NCI-H748 (cell line): Measurements from ENCODE around the gene ESRRG.
"Not testable (repeated sequence)": the region's sequence is repeated elsewhere in the genome, so short reads cannot be mapped to it uniquely, and the experiment has no call there.

Source experiments
- DNase-seq: peaks from one replicate; lab custom pipeline; 2025; ENCODE audit not compliant: unreplicated experiment; lab: John Stamatoyannopoulos, UW

Gene ESRRG

DNA sequence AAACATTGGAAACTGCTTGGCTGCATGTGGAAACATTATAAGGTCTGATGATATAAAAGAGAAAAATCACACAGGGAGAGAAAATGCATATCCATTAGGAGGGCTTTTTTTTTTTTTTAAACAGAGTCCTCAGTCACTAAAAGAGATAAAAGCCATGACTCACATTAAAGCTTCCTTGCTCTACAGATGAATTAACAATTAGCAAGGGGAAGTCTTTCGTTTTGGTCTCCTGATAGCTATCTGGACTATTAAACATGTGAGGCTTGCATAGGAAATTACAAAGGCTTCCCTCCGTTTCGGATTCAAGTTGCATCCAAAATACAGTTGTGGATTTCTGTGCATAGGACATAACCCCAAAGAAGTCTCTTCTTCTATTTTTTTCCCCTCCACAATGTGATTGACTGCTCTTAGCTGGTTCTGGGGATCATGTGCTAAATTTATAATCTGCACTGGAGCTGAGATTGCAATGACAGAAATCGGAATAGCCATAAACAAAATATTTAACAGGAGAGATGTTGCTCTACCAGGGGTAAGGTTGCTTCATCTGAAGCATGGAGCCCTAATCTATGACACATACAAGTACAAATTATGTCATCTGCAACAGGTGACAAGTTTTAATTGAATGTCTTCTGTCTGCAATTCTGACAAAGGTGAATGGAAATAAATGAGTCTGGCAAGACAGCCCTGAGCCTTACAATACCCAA, 146.8 kb downstream of the ESRRG start:
- DNase-seq = no peak

DNA sequence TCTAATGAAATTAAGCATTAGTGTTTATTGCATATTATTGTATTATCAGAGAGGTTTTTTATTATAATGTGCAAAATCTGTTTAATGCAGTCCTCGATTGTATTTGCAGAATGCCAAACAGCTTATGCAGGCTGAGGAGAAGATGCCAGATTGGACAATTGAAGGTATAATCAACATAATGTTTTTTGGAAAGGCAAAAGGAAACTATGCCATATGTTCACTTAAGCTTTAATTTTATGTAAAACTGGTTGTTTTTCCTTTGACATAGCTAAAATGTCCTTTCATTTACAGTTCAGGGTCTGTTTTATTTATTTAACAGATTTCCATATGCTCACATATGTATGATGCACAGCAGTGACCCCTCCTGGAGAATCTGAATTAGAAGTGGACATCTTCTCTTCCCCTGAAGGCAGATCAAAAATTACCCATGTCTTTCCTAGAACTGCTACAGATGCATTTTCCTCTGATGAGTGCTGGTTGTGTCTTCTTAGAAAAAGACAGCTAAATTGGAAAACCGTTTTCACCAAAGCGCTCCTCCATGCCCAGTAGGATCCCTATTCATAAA, 156.5 kb downstream of the ESRRG start:
- DNase-seq = peak; percentile 1

DNA sequence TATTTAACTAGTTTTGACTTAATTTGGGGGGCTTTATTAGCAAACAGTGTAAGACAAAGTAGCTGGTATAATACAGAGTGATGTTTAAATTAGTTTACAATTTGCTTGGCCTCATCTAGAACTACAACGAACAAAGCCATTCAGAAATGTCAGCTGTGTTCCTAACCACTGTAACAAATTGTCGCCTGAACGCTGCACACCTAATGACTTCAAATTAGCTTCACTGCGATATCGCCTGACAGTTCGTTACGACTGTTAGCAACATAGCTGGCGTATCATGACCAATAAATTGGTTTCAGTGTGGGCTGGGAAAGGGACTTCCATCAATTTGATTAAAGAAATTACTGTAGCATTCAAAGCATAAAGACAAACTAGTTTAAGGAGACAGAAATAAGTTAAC, 160.1 kb downstream of the ESRRG start:
- no peak for DNase-seq

DNA sequence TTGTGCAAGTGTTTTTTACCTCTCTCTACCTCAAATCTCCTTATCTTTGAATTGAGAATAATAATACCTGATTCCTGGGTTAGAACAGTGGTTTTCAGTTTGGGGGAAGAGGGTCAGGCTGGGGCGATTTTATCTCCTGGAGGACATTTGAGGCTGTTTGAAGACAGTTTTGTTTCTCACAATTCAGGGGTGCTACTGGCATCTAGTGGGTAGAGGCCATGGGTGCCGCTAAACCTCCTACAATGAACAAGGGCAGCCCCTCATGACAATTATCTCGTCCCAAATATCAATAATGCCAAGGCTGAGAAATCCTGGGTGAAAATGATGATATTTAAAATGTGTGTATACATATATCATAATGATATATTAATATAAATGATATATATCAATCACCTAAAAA, 160.8 kb downstream of the ESRRG start:
- DNase-seq = no peak

DNA sequence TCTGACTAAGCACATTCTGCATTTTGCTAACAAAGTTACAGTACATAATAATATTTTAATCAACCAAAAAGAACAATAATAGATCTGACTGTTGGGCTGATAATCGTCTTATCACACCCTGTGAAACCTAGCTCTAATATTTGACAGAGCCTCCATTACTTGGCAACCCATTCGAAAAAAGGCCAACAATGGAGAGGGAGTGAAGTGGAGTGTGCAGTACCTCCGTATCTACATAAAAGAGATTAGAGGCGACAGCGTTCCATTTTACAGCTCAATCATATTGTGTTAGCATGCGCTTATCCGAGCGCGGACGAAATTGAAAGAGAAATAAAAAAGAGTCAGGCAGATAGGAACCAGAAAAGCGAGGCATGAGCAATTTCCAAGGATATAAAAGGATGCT, 162.7 kb downstream of the ESRRG start:
- no peak for DNase-seq

DNA sequence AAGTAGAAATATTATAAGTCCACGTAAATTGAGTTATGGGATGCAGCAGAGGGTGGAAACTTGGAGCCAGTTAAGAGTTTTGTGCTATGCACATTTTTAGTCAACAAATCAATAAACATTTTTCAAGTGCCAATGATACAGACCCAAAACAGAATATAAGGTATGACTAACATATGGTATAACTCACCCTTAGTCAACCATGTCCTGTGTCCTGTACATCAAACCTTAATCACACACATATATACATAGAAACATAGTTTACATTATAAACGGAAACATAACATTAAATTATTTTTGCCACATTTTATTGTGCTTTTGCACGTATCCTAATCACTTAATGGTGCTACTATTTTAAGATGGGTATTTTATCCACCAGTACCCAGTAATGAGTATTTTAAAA, 163.9 kb downstream of the ESRRG start:
- no peak for DNase-seq

DNA sequence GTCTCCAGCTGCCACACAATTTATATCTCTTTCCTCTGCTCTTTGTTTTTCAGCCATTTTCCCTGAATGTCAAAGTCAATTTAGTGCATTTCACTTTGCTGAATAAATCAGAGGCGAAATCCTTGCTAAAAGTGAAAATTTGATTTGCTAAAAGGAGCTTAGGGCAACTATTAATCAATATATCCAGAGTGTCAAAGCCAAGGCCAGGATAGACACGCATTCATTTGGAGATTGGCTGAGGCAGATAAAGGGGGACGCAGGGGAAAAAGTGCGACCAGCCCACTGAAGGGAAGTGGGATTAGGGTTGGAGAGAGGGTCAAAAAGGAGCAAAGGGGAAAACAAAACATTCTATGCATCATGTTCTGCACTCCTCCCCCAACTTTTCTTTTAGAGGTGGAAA, 167.6 kb downstream of the ESRRG start:
- no peak for DNase-seq

DNA sequence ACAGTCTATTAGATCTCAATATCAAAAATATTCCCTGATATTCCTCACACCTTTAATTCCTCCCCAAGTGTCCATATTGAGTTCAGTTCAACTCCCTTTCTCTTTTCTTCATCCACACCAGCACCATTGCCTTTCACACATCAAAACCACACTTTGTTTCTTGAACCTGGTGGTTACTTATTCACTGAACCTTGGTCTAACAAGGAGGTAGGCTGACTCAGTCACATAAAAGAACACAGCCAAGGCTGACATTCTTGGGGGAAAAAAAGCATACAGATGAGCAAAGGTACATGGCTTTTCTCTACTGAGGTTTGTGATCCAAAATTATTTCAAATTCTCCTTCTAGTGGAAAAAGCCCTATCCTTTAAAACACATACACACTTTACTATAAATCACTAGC, 168.3 kb downstream of the ESRRG start:
- DNase-seq = no peak

DNA sequence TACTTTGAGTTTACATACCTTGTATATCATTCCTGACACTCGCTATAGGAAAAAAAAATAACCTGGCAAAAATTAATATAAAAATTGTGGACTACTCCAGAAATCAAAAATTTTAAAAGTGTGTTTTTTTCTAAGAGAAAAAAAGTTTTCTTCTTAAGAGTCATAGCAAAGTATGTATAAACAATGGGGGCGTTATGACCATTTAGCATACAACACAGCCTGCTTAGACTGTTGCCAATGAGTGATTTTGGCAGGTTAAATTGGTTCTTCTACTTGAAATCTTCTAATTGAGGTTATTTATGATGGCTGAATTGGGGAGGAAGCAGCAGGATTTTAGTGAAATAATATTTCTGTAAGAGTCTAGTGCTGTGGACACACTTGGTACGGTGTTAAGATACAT, 169.5 kb downstream of the ESRRG start:
- no peak for DNase-seq

DNA sequence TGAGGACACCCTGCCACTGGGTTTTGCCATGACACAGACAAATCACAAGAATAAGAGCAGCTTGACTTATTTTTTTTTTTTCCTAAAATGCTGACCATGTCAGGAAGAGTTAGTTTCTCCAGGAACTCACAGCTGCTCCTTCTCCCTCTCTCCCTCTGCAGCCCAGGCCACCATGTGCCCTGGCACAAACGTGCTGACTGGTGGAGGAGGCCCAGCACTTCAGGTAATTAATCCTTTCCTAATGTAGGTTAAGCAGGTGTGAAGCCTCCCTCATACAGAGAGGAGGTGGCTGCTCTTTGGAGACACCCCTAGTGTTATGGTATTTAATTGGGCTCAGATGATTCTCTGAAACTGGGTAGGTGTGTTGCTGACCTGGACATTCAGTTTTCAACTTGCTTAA, 170.2 kb downstream of the ESRRG start:
- no peak for DNase-seq

DNA sequence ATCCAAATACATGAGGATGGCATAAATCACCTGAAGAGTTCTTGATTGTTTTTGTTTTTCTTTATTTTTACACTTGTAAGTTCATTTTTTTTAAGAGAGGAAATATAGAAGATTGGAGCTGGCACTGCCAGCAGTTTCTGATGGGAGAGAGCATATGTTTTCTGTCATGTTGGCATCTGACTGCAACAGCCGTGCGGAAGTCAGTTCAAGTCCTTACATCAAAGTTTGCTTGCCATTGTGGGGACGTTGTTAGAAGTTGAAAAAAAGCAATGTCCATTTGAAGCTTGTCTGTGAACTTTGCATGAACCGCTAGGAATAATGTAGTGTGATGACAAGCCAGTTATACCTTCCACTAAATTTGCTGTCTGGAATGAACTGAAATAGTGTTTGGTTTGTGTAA, 173.4 kb downstream of the ESRRG start:
- no peak for DNase-seq

DNA sequence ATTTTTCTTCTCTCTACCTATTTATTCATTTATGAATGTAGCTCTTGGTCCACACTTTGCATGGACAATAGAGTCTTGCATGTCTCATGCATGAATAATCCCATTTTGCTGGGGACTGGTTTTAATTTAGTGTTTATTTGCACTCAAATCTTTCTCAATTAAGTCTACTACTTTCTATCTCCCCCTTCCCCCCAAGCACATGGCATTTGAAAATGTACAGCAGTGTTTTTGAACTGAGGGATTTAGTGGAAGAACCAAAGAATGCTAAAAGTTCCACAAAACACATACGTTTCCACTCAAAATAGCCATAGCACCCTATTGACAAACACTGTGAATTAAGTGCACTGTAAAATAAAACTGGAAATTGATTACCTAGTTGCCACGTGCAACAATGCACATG, 180.5 kb downstream of the ESRRG start:
- no peak for DNase-seq

DNA sequence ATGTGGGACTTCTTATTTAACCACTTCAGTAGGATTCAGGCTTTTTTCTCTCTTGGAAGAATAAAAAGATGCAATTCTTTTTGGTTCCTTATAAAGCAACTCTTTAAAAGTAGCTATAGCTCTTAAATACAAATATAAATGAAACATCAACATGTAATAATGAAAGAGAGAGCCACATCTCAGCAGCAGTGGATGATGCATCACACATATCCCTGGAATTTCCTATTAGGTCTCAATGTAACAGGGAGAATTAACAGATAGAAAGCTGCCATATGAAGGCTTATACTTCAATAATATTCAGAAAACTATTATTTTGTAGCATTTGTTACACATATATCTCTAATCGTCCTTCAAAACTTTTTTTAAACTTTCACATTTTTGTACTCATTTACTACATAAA, 181.0 kb downstream of the ESRRG start:
- DNase-seq = no peak

DNA sequence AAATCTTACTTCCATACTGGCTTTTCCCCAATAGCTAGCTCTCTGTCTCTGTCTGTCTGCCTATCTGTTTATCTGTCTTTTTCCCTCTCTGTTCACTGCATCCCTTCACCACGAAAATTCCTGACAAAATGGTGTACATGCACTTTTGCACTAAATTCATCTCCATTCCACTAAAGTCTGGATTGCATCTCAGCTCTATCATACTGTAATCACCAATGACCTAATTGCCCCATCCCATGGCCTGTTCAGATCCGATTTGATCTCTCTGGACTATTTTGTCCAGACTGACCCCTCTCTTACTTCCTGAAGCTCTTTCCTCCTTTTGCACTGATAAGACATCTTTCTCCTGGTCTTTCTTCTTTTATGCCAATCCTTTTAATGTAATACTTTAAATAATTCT, 187.5 kb downstream of the ESRRG start:
- DNase-seq = no peak

DNA sequence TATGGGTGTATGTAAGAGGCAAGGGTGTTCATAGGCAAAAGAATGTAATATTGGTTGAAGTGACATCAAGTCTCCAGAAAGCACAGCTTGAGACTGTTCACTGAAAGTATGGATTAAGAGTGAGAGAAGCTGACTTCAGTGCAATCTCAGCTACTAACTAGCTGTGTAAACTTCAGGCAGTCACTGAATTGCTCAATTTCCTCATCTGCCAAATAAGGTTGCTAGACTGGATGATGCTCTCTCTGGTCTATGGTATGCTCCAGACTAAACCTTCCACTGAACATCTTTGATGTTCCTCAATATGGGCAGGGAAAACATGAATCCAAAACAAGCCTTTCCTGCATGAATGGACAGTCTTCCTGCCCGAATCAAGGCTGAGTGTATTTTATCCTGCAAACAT, 188.2 kb downstream of the ESRRG start:
- DNase-seq = no peak

DNA sequence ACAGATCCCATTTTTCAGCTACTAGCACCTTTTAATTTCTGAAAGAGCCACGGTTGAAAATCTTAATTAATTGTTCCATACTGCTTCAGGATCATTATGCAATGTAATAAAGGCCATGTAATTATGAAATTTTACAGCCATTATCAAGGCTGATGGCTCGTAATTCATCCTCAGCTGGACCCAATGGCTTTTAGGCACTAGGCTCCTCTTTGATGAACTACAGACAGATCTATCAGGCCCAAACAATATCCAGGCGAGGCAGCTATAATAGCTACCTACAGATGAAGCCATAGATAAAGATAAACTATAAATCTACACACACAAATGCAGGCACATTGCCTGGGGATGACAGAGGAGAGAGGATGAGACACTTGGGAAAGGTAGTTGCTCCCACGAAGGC, 189.5 kb downstream of the ESRRG start:
- no peak for DNase-seq

DNA sequence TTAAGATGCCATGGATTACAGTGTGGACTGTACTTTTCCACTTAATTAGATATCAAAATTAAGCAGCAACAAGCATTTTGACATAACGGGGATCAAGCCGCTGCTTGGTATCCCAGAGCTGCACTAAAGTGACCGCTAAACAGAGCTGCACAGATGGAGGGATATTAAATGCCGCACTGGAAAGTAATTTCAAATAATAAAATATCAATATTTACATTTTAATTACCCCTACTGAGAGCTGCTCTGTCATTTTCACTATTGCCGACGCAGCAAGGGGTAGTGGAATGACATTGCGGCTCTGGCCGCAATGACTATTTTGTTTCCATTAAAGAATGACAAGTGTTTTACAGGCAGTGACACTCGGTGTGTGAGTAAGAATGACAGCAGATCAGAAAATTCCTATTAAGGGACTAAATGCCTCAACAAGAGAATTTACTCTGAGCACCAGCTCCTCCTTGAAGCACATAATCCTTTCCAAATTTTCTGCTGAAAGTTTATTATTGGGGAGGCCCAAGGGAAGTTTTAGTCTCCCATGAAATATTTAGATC, 190.9 kb downstream of the ESRRG start:
- DNase-seq = peak; percentile 62

DNA sequence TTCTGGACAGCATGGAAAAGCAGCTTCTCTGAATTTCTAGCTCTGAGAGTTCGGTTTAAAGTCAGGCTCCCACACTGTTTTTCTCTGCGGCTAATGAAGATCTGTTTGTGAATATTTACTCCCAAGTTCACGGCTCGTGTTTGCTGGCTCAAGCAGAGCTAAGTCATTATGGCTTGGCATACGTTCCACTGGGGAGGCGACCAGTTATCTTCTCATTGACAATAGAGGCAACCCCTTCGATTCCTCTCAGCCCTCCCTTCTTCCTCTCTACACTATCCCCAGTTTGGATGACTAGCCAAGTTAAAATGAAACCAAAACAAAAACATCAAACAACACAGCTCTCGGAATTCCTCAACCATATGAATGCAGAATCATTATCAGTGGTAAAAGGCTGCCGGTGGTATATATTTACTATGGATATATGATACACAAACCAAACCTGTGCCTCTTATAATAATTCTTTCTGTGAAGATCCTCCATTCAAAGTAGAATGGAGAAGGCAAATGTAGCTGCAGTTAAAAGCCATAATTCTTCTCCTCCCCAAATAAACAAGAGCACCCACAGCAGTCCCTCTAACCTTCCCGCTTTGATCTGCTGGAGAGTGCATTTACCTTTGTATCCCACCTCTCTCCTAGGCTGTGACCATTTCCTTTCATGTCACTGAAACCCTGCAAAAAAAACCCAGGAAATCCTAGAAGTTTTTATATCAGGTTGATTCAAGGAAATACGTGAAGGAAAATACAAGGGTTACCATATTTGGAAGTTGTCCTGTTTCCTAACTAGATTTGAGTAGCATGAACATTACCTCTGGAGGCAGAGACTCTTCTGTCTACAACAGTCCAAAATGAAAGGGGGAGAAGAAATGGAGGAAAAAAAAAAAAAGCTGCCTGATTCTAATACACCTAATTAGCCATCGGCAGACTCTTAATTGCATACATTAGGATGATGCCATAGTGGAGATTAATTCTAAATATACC, 191.7 kb downstream of the ESRRG start:
- peak; percentile 29 for DNase-seq

DNA sequence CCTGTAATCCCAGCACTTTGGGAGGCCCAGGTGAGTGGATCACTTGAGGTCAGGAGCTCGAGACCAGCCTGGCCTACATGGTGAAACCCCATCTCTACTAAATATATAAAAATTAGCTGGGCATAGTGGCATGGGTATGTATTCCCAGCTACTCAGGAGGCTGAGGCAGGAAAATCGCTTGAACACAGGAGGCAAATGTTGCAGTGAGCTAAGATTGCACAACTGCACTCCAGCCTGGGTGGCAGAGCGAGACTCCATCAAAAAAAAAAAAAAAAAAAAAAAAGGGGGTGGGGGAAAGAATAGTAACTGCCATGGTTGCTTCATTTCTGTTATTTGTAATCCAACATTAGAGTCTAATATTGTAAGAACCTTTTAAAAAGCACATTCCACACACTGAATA, 193.4 kb downstream of the ESRRG start:
- not testable (repeated sequence) for DNase-seq

DNA sequence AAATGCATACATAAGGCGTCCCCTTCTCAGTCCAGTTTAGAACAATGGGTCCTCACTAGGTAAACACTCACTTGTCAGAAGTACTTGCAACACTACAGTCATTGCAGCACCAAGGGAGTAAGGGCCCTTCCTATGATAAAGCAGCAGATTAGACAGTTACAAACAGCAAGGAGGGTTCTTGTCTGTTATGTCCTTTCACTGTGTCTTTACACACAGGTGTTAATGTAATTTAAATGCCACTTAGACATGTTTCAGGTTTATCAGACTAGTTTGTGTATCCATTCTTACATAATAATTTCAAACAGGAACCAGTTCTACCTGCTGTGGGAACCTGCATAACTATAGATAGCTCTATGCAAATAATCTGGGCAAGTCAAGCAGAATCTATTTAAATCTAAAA, 194.4 kb downstream of the ESRRG start:
- DNase-seq = peak; percentile 30

DNA sequence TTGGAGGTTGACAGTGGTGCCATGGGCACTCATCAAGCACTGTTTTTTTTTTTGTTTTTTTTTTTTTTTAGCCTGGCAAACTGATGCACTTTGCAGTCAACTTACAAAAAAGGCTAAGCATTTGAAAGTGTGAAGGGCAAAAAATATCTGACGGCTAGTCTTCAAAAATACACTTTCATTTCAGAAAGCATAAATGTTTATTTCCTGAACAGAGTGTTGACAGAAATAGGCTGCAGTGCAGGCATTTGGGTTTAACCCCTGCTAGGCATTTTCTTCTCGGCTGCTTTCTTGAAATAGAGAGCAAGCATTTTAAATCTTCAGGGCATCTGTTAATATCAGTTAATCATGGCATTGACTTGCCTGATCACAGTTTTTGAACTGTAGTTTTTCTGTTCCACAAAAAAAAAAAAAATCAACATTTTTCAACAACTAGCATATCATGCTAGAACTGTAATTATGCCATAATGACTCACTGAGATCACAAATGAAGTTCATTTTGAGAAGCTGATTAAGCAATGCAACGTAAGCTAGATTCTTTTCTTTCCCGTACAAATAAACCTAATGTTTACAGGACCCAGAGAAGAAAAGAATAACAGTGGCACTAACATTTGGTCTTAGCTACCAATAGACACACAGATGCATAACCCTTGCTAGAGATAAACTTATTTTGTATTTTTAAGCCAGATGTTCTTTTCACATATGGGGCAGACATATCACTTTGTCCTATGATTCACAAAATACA, 199.6 kb downstream of the ESRRG start:
- DNase-seq = no peak
